ENCODE results near the gene TMEM100.
"Not testable (repeated sequence)": the region's sequence is repeated elsewhere in the genome, so short reads cannot be mapped to it uniquely, and the experiment has no call there.

The TMEM100 gene

DNA sequence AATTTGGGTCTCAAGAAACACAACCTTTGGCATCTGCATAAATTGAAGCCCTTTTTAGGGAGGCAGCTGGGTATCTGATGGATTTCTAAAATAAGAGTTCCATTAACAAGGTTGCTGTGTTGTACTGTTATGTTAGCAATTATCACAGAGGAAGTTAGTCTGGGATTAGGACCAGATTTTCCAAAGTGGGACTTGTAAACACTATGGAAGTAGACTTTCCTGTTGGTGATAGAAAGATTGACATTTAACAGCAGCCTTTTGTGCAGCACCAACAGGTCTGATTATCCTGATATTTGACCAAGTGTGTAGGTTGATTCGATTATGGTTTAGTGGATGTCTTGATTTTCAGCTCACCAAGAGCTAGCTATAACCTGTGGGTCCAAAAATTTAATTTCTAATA lies 46.4 kb downstream of the TMEM100 start:
- H3K4me3 ChIP-seq (ENCODE audit: low read depth, low read length): no peak overlapping the region
- no peak for TF ChIP-seq CTCF (conservative IDR thresholded peaks at IDR 0.05; ENCODE audit: low read depth, low read length)
- no peak for DNase-seq (ENCODE audit: low read depth)

- DNase-seq (ENCODE audit: low read depth): peak; percentile 39
- TF ChIP-seq CTCF (conservative IDR thresholded peaks at IDR 0.05; ENCODE audit: low read depth, low read length): no peak
- no peak overlapping the region for H3K4me3 ChIP-seq (ENCODE audit: low read depth, low read length)
Observed at GRCh38 chr17:55673743-55674506, 48.7 kb downstream of the TMEM100 start.

DNA sequence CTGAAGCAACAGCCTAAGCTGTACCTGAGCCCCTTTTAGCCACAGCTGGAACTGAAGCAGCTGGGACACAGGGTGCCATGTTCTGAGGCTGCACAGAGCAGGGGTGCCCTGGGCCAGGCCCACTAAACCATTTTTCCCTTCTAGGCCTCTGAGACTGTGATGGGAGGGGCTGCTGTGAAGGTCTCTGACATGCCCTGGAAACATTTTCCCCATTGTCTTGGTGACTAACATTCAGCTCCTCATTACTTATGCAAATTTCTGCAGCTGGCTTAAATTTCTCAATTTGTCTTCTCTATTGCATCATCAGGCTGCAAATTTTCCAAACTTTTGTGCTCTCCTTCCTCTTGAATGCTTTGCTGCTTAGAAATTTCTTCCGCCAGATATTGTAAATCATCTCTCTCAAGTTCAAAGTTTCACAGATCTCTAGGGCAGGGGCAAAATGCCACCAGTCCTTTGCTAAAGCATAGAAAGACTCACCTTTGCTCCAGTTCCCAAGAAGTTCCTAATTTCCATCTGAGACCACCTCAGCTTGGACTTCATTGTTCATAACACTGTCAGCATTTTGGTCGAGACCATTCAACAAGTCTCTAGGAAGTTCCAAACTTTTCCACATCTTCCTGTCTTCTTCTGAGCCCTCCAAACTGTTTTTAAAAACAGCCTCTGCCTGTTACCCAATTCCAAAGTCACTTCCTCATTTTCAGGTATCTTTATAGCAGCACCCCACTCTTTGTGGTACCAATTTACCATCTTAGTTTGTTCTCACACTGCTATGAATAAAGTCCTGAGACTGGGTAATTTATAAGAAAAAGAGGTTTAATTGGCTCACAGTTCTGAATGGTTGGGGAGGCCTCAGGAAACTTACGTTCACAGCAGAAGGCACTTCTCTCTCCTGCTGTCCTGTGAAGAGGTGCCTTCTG lies 49.8 kb downstream of the TMEM100 start:
- no peak for TF ChIP-seq CTCF (conservative IDR thresholded peaks at IDR 0.05; ENCODE audit: low read depth, low read length)
- DNase-seq (ENCODE audit: low read depth): no peak
- H3K4me3 ChIP-seq (ENCODE audit: low read depth, low read length): no peak overlapping the region

DNA sequence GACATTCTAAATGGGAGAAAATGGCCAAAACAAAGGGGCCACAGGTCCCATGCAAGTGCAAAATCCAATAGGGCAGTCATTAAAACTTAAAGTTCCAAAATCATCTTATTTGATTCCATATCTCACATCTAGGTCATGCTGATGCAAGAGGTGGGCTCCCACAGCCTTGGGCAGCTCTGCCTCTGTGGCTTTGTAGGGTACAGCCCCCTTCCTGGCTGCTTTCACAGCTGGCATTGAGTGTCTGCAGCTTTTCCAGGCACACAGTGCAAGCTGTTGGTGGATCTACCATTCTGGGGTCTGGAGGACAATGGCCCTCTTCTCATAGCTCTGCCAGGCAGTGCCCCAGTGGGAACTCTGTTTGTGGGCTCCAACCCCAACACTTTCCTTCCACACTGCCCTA lies 50.7 kb downstream of the TMEM100 start:
- not testable (repeated sequence) for DNase-seq (ENCODE audit: low read depth); H3K4me3 ChIP-seq (ENCODE audit: low read depth, low read length)
